Sciatic nerve (tissue), 2 donors: ENCODE measurements around the gene TCP11. TPM values are rescaled to one million over a fixed set of nuclear protein-coding genes. Genes with fewer than 3 reads are reported as not detected.

Experiments used
- ATAC-seq: fragments of 200-7000 bp; cut with Tn5 transposase; one replicate; pipeline ENCODE4 v1.9.1; 2020; ENCODE audit warnings: mild to moderate bottlenecking, moderate library complexity
- DNase-seq: peaks from one replicate; pipeline ENCODE4 v3.0.0-alpha.2; 2020; ENCODE audit warnings: low spot score
- intact Hi-C: fragments of 100-400 bp; cut with DNase I; formaldehyde crosslinking; loops from one replicate; pipeline ENCODE4 v1.14.2; 2022
- total RNA-seq: library from RNA; stranded (reverse); fragmentation: NEBNext Ultra II Directional; extraction: Animal tissue kit (Norgen Biotek cat#: 25700); gene quantifications from one replicate; pipeline ENCODE4 v1.2.1, GENCODE V29; 2021
- donor health status: DM: no; HTN: no; CAD: no.
- donor health status: DM: no; HTN: no; CAD: no.

Gene TCP11
- total RNA-seq, 1 donor from 2014 or later: not detected

DNA sequence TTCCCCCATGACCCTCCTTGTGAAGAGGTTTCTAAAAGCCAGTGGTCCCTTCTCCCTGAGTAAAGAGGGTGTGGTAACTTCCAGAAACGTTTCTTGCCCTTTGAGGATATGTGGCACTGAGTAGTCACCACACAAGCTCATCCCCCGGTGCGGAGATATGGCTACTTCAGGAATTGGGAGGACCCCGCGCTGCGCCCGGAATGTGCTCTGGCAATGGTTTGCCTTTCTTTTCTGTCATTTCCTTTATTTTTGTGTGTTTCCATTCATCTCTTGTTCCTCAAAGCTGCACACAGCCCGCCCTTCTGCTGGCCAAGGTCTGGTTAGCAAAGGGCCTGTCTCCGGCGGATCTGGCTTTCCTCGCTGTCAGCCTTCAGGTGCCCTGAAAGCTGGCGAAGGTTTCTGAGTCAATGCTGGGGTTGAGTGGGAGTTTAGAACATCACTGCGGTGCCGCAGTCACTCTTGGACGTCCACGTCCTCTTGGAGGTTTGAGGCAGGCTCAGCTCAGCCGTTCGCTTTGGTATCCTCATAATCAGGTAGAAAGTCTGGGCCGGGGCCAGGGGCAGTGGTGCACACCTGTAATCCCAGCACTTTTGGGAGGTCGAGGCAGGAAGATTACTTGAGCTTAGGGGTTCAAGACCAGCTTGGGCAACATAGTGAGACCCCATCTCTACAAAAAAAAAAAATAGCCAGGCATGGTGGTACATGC, 67.2 kb downstream of the TCP11 start:
- intact Hi-C loops: no loop called here
- ATAC-seq: no peak
- no peak for DNase-seq

DNA sequence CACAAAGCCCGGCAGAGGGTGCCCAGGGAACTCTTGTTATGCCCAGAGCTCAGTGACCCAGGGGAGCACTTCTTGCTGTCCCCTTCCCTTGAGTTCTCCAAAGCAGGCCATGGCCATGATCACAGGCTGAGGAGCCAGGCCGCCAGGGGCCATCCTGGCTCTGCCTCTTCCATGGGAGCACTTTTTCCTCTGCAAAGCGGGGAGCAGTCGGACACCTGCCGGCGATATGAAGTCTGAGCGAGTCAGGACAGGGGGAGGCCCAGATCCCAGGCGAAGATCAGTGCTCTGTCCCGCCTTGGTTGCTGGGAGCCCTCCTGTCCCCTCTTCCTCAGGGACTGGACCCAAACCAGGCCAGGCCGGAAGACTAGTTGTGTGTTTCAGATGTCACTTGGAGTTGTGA, 67.9 kb downstream of the TCP11 start:
- ATAC-seq (no peak), DNase-seq (no peak)
- intact Hi-C loops: no loop called here

DNA sequence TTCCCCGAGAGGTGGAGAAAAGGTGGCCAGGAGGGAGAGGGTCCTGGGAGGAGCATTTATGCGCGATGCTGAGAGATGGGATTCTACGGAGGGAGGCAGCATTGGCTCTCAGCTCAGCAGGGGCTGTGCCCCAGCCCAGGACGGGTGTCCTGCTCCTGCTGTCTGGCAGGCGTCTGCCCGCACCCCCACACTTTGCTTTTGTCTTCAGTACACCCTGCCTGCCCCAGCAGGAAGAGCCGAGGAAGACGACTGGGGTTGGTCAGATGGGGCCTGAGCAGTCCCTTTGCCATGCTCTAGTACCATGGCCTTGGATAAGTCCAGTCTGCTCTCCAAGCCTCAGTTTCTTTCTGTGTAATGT, 68.5 kb downstream of the TCP11 start:
- no peak for DNase-seq
- ATAC-seq: no peak
- intact Hi-C loops: no loop called here

DNA sequence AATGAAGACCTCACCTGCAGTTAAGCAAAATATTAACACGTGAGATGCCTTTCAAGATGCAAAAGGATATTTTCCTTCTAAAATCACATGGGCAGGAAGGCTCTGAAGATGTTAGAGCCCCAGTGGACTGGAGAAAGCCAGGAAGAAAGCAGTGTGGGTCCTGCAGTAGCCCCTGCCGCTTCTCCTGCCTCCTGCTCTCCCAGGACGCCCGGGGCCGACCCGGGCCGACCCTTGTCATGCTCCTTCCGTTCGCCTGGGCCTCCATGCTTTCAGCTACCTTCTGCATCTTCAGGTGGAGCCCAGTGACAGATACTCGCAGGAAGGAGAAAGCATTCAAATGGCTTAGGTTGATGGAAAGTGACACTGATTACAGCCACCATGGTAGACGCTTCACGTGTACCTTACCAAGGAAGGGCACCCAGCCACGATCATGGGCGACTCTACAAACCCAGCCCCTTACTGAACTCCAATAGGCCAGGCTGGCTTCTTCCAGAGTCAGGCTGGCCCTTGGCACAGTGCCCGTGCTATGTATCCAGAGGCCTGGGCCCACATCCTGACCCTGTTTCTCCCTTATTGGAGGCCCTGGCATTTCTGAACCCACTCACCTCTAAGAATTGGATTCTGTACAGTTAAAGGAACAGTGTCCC, 69.0 kb downstream of the TCP11 start:
- intact Hi-C loops: no loop called here
- no peak for DNase-seq
- ATAC-seq: peak; percentile 12

GRCh38 chr6:35071347-35071994, 69.7 kb downstream of the TCP11 start:
- ATAC-seq (no peak), DNase-seq (no peak)
- intact Hi-C loops: no loop called here

DNA sequence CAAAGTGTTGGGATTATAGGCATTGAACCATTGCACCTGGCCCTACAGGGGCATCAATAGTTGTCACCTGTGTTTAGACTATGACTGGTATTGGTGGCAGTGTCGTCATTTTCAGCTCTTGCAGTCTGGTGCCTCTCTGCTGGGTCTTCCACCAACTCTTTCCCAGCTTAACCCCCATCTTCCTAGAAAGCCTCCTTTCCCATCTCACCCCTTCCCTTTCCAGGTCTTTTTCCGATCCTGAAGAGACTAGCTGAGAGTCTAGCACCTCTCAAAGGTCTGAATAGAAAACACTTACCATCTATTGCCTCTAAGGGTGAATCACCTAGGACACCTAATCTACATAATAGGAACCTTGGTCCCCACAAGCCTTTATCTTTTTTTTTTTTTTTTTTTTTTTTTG, 71.0 kb downstream of the TCP11 start:
- ATAC-seq (no peak), DNase-seq (no peak)
- intact Hi-C loops: no loop called here

GRCh38 chr6:35069262-35069661, 71.9 kb downstream of the TCP11 start:
- DNase-seq (no peak), ATAC-seq (no peak)
- intact Hi-C loops: no loop called here

DNA sequence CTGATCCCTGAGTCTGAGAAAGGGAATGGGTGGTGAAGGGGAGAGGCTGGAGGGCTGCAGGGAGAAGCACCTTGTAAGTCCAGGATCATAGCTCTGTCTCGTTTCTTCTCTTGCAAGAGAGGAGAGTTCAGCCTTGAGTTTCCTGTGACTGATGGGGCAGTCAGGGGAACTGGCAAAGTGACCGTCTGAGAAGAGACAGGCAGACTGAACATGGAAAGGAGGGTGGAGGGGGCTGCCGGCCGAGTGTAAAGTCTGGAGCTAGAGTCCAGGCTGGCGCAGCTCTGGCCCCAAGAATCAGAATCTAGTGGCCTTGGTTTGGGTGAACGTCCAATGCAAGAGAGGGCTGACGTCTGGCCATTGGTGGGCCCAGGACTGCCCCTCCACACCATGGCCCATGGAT, 72.5 kb downstream of the TCP11 start:
- DNase-seq: no peak
- ATAC-seq: no peak
- intact Hi-C loops: no loop called here

GRCh38 chr6:35068206-35068605, 72.9 kb downstream of the TCP11 start:
- DNase-seq (no peak), ATAC-seq (peak; percentile 25)
- intact Hi-C loops: no loop called here

Other genes starting within 250 kb of the TCP11 start
- 2.9 TPM for gene SCUBE3, start 72.6 kb upstream of the TCP11 start, total RNA-seq
- 45.8 TPM for gene ZNF76, start 118.4 kb upstream of the TCP11 start, total RNA-seq
- 11.6 TPM for gene DEF6, start 156.5 kb upstream of the TCP11 start, total RNA-seq
- 26.7 TPM for gene PPARD, start 201.2 kb upstream of the TCP11 start, total RNA-seq